H54 (cell line): ENCODE data around the gene WDR70.
"Not testable (repeated sequence)": the region's sequence is repeated elsewhere in the genome, so short reads cannot be mapped to it uniquely, and the experiment has no call there.

ENCODE experiments used
- DNase-seq: peaks from one replicate; pipeline ENCODE4 v3.0.0; 2011; ENCODE audit warnings: low spot score, mixed read lengths; ENCODE audit not compliant: insufficient read length
- FAIRE-seq: peaks from 3 replicates; lab custom pipeline; 2011; peaks lifted over from hg19 to GRCh38; lab: Jason Lieb, UNC
- POLR2A ChIP-seq: IDR thresholded peaks from 2 replicates; pipeline ENCODE4 v1.6.1; 2011; ENCODE audit warnings: low read depth, mild to moderate bottlenecking, low read length

Gene WDR70

DNA sequence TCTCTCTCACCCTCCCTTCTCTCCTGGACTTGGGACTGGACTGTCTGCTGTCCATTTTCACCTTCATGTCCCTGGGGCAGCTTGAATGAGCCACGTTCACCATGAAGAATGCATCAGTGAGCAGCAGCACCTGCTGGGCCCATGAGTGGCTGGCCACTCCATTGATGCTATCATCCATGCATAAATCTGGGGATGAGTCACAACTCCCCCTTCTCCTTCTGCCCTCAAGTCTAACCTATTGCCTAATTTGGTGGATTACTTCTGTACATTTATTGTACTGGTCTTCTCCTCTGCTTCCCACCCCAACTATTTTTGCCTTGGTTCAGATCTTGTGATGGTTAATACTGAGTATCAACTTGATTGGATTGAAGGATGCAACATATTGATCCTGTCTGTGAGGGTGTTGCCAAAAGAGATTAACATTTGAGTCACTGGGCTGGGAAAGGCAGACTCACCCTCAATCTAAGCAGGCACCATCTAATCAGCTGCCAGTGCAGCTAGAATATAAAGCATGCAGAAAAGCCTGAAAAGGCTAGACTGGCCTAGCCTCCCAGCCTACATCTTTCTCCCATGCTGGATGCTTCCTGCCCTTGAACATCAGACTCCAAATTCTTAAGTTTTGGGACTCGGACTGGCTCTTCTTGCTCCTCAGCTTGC, 414.0 kb downstream of the WDR70 start:
- FAIRE-seq: peak; percentile 99
- TF ChIP-seq POLR2A: no peak
- peak; percentile 61 for DNase-seq

DNA sequence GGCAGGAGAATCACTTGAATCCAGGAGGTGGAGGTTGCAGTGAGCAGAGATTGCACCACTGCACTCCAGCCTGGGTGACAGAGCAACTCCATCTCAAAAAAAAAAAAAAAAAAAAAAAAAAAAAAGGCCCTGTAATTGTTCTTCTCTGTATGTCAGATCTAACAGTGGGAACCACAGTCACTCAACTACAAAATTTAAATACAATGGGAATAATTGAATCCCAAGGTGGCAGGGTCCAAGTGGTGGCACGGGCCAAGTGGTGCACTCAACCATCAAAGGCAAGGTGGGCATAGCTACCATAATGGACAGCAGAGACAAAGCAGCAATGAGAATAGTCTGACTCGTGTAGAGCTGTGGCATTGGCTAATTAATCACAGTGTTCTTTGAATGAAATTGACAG, 416.2 kb downstream of the WDR70 start:
- DNase-seq, FAIRE-seq: not testable (repeated sequence)

DNA sequence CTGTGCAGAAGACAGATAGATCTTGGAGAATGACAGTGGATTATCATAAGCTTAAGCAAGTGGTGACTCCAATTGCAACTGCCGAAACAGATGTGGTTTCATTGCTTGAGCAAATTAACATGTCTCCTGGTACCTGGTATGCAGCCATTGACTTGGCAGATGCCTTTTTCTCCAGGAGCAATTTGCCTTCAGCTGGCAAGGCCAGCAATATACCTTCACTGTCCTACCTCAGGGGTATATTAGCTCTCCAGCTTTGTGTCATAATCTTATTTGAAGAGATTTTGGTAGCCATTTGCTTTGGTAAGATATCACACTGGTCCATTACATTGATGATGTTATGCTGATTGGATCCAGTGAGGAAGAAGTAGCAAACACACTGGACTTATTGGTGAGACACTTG, 417.3 kb downstream of the WDR70 start:
- not testable (repeated sequence) for FAIRE-seq, DNase-seq

DNA sequence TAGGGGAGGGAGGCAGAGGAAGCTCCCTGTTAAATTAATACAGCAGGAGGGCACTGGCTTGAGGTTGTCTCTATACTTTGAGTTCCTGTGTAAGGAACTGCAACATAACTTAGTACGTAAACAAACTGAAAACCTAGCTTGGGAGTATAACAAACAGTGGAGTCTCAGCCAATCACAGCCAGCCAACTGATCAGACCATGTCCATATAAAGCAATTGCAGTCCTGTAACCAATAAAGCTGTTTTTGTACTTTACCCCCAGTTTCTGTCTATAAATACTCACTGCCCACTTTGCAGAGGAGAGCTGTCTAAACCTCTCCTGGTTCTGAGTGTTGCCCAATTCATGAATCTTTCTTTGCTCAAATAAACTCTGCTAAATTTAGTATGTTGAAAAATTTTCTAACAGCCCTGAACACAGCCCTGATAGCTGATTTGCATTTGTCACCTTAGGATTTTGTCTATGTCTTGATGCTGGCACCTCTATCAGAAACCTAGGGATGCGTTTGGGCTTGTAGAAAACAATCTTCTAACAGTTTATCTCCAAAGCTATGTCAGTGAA, 420.8 kb downstream of the WDR70 start:
- FAIRE-seq: no peak
- DNase-seq: no peak
- TF ChIP-seq POLR2A: no peak

DNA sequence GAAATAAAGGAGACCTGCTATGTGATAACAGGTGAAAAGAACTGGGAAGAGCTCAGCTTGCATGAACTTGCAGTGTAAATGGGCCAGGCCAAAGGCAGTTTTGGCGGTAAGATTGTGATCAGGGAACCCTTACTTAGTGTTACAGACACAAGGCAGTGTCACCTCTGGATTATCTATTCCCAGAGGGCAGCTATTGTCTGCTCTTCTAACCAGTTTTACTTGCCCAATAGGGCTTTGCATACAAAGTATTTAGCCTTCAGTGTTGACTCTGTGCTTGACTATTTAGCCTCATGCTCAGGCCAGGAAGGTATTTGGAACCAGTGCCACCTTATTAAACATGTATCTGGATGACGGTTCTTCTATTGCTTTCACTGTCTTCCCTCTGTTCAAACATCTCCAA, 422.4 kb downstream of the WDR70 start:
- FAIRE-seq (no peak), DNase-seq (no peak)
- no peak for TF ChIP-seq POLR2A
